H1 (cell line): Measurements from ENCODE around the gene SFN. TPM values are rescaled to one million over a fixed set of nuclear protein-coding genes. Genes with fewer than 3 reads are reported as not detected.

Experiments used
- ASH2L ChIP-seq: fragments of 200-600, 300-600 bp; sonication (generic); IDR thresholded peaks from one replicate; pipeline ENCODE4 v1.7.1; 2017; ENCODE audit warnings: low read length
- EP300 ChIP-seq, 2 experiments: IDR thresholded peaks; 1 replicate in 1 of 2; 2 replicates in 1 of 2; pipeline ENCODE4 v1.6.1; 2011 to 2012; ENCODE audit warnings: low read depth in 2 of 2, low read length in 2 of 2, mild to moderate bottlenecking in 2 of 2, borderline replicate concordance in 1 of 2, inconsistent platforms in 1 of 2, moderate library complexity in 1 of 2
- GABPA ChIP-seq: IDR thresholded peaks from 2 replicates; pipeline ENCODE4 v1.6.1; 2011; ENCODE audit warnings: mild to moderate bottlenecking, low read length, moderate library complexity, borderline replicate concordance; ENCODE audit not compliant: insufficient read depth
- KDM1A ChIP-seq: fragments of 200-600, 300-600 bp; sonication (generic); IDR thresholded peaks from 2 replicates; pipeline ENCODE4 v1.7.1; 2016; ENCODE audit warnings: mild to moderate bottlenecking, low read length, borderline replicate concordance
- KDM5A ChIP-seq: fragments of 200-600 bp; IDR thresholded peaks from 2 replicates; pipeline ENCODE4 v1.7.1; 2012; ENCODE audit warnings: mild to moderate bottlenecking, low read length, inconsistent platforms, mixed read lengths
- NRF1 ChIP-seq: IDR thresholded peaks from 2 replicates; pipeline ENCODE4 v1.6.1; 2011; ENCODE audit warnings: mild to moderate bottlenecking, low read depth, low read length, improper control_type of control experiment
- RAD21 ChIP-seq, 2 experiments: IDR thresholded peaks in 1 of 2; conservative IDR thresholded peaks in 1 of 2; 2 replicates each; pipeline ENCODE4 v1.6.1; 2011; ENCODE audit warnings: low read depth in 2 of 2, low read length in 2 of 2, improper control_type of control experiment in 1 of 2, inconsistent platforms in 1 of 2, mild to moderate bottlenecking in 1 of 2, moderate library complexity in 1 of 2
- RXRA ChIP-seq: IDR thresholded peaks from 2 replicates; pipeline ENCODE4 v1.6.1; 2011; ENCODE audit warnings: low read depth, mild to moderate bottlenecking, low read length, moderate library complexity; ENCODE audit not compliant: insufficient read depth
- SRF ChIP-seq: IDR thresholded peaks from 2 replicates; pipeline ENCODE4 v1.6.1; 2011; ENCODE audit warnings: mild to moderate bottlenecking, low read depth, low read length, moderate library complexity
- polyA plus RNA-seq, 7 experiments: library from polyadenylated mRNA; depleted of rRNA in 3 of 7; stranded (reverse) in 5 of 7; unstranded in 2 of 7; fragments of >200 nt in 5 of 7; fragments of 200-250 nt in 2 of 7; gene quantifications; 1 replicate in 5 of 7; 2 replicates in 1 of 7; 4 replicates in 1 of 7; pipeline versions ENCODE4 v1.2.1 to v1.2.3, GENCODE V29; 2011 to 2013; ENCODE audit warnings: missing spikeins in 2 of 7, mixed read lengths in 2 of 7
- total RNA-seq: library from RNA; stranded (reverse); fragmentation: NEBNext Ultra II Directional; extraction: Animal tissue kit (Norgen Biotek cat#: 25700); gene quantifications from 2 replicates; pipeline ENCODE4 v1.2.1, GENCODE V29; 2021
- TF ChIP-seq, protein P1 (sequence below): fragments of 300-600 bp; sonication (generic); IDR thresholded peaks from 2 replicates; pipeline ENCODE4 v1.7.1; 2012; ENCODE audit warnings: low read length, moderate library complexity, mild to moderate bottlenecking, inconsistent platforms; ENCODE audit not compliant: insufficient replicate concordance

SFN gene
- total and polyA plus RNA-seq, 2 of the 8 experiments (the other 6 are each of a cell fraction or from before 2014, with no cell fraction given): 3.3 to 3.9 TPM

DNA sequence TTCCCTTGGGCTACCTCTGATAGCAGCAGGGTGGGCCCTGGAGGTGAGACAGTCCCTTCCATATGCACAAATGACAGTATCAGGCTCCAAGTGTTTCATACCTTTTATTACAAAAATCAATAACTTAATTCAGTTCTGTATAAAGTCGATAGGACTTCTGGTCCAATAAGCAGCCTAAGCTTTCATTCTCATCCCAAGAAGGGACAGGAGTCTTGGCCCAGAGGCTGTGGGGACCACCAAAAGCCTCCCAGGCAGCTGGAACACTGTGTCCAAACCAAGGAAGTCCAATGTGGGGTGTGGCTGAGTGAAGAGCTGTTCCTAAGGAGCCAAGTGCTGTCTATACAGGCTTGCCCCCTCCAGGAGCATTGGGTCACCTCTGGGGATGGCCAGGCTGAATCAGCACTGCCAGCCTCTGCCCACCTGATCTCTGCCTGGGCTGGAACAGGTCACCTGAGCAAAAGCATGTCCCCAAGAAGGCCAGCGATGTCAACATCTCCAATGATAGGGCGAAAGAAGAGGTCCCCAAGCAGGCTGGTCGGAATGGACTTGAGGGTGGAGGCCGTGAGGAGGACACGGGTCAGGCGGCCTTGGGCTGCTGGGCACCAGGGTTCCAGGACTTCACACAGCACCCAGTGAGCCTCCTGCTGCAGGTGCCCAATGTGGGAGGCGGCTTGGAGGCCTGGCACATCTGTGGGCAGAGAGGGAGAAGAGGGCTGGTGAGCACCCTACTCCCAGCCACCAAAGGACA lies 48.6 kb downstream of the SFN start (continued):
- TF ChIP-seq, protein P1, sequence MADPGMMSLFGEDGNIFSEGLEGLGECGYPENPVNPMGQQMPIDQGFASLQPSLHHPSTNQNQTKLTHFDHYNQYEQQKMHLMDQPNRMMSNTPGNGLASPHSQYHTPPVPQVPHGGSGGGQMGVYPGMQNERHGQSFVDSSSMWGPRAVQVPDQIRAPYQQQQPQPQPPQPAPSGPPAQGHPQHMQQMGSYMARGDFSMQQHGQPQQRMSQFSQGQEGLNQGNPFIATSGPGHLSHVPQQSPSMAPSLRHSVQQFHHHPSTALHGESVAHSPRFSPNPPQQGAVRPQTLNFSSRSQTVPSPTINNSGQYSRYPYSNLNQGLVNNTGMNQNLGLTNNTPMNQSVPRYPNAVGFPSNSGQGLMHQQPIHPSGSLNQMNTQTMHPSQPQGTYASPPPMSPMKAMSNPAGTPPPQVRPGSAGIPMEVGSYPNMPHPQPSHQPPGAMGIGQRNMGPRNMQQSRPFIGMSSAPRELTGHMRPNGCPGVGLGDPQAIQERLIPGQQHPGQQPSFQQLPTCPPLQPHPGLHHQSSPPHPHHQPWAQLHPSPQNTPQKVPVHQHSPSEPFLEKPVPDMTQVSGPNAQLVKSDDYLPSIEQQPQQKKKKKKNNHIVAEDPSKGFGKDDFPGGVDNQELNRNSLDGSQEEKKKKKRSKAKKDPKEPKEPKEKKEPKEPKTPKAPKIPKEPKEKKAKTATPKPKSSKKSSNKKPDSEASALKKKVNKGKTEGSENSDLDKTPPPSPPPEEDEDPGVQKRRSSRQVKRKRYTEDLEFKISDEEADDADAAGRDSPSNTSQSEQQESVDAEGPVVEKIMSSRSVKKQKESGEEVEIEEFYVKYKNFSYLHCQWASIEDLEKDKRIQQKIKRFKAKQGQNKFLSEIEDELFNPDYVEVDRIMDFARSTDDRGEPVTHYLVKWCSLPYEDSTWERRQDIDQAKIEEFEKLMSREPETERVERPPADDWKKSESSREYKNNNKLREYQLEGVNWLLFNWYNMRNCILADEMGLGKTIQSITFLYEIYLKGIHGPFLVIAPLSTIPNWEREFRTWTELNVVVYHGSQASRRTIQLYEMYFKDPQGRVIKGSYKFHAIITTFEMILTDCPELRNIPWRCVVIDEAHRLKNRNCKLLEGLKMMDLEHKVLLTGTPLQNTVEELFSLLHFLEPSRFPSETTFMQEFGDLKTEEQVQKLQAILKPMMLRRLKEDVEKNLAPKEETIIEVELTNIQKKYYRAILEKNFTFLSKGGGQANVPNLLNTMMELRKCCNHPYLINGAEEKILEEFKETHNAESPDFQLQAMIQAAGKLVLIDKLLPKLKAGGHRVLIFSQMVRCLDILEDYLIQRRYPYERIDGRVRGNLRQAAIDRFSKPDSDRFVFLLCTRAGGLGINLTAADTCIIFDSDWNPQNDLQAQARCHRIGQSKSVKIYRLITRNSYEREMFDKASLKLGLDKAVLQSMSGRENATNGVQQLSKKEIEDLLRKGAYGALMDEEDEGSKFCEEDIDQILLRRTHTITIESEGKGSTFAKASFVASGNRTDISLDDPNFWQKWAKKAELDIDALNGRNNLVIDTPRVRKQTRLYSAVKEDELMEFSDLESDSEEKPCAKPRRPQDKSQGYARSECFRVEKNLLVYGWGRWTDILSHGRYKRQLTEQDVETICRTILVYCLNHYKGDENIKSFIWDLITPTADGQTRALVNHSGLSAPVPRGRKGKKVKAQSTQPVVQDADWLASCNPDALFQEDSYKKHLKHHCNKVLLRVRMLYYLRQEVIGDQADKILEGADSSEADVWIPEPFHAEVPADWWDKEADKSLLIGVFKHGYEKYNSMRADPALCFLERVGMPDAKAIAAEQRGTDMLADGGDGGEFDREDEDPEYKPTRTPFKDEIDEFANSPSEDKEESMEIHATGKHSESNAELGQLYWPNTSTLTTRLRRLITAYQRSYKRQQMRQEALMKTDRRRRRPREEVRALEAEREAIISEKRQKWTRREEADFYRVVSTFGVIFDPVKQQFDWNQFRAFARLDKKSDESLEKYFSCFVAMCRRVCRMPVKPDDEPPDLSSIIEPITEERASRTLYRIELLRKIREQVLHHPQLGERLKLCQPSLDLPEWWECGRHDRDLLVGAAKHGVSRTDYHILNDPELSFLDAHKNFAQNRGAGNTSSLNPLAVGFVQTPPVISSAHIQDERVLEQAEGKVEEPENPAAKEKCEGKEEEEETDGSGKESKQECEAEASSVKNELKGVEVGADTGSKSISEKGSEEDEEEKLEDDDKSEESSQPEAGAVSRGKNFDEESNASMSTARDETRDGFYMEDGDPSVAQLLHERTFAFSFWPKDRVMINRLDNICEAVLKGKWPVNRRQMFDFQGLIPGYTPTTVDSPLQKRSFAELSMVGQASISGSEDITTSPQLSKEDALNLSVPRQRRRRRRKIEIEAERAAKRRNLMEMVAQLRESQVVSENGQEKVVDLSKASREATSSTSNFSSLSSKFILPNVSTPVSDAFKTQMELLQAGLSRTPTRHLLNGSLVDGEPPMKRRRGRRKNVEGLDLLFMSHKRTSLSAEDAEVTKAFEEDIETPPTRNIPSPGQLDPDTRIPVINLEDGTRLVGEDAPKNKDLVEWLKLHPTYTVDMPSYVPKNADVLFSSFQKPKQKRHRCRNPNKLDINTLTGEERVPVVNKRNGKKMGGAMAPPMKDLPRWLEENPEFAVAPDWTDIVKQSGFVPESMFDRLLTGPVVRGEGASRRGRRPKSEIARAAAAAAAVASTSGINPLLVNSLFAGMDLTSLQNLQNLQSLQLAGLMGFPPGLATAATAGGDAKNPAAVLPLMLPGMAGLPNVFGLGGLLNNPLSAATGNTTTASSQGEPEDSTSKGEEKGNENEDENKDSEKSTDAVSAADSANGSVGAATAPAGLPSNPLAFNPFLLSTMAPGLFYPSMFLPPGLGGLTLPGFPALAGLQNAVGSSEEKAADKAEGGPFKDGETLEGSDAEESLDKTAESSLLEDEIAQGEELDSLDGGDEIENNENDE: no peak
- no peak for TF ChIP-seq EP300 (IDR thresholded peaks at IDR 0.05; ENCODE audit: borderline replicate concordance in 1 of 2, low read depth in 2 of 2, low read length in 2 of 2)
- no peak for TF ChIP-seq SRF
- no peak for TF ChIP-seq GABPA
- TF ChIP-seq RXRA: no peak
- TF ChIP-seq ASH2L: no peak
- no peak for TF ChIP-seq KDM5A
- TF ChIP-seq RAD21 (IDR thresholded peaks at IDR 0.05 in 1 of 2, conservative IDR thresholded peaks at IDR 0.05 in 1 of 2; ENCODE audit: low read depth in 2 of 2, low read length in 2 of 2): no peak
- TF ChIP-seq NRF1: no peak
- no peak for TF ChIP-seq KDM1A
